SK-N-SH (cell line): Measurements from ENCODE around the gene SLC27A2. TPM values are rescaled to one million over a fixed set of nuclear protein-coding genes. Genes with fewer than 3 reads are reported as not detected.

Source experiments
- CTCF ChIA-PET: fragments of 300-600, 350-600 bp; formaldehyde crosslinking; extraction: SDS; loops from one replicate; lab custom pipeline; 2021; lab: Yijun Ruan, JAX
- POLR2A ChIA-PET: fragments of 350-600 bp; sonication (Branson Sonifier 250); formaldehyde crosslinking; extraction: SDS; loops from one replicate; lab custom pipeline; 2020; ENCODE audit warnings: antibody characterized with exemption, inconsistent platforms; lab: Yijun Ruan, JAX
- DNase-seq: peaks from one replicate; pipeline ENCODE4 v3.0.0; 2012
- H2AFZ ChIP-seq: fragments of 200-600 bp; sonication (generic); 2 replicates; pipeline ENCODE4 v1.8.1; 2016; ENCODE audit warnings: antibody characterized with exemption, mild to moderate bottlenecking, low read depth
- H3F3A ChIP-seq: fragments of 200-600 bp; sonication (generic); replicated peaks from 2 replicates; pipeline ENCODE3; 2016; ENCODE audit warnings: antibody characterized with exemption, mild to moderate bottlenecking; ENCODE audit not compliant: insufficient read depth
- H3K27ac ChIP-seq, 2 experiments: fragments of 200-500 bp in 1 of 2; fragments of 200-600 bp in 1 of 2; sonication (Bioruptor generic) in 1 of 2; sonication (generic), shearing (Covaris generic) in 1 of 2; 2 replicates each; pipeline versions ENCODE4 v1.5.1 to v1.6.1; 2014 to 2016; ENCODE audit warnings: low read depth in 2 of 2, inconsistent platforms in 1 of 2, low read length in 1 of 2, mild to moderate bottlenecking in 1 of 2, mixed read lengths in 1 of 2
- H3K27me3 ChIP-seq: fragments of 200-600 bp; sonication (generic), shearing (Covaris generic); 2 replicates; pipeline ENCODE4 v1.6.1; 2016; ENCODE audit warnings: mixed run types; ENCODE audit not compliant: insufficient read depth
- H3K36me3 ChIP-seq, 2 experiments: fragments of 200-500 bp in 1 of 2; fragments of 200-600 bp in 1 of 2; sonication (Bioruptor generic) in 1 of 2; sonication (generic) in 1 of 2; replicated peaks in 1 of 2; 2 replicates each; pipeline versions ENCODE3 to v1.5.1; 2014 to 2016; ENCODE audit warnings: low read length in 1 of 2, mild to moderate bottlenecking in 1 of 2; ENCODE audit not compliant: insufficient read depth in 2 of 2, control insufficient read depth in 1 of 2
- H3K4me1 ChIP-seq, 2 experiments: fragments of 200-500 bp in 1 of 2; fragments of 200-600 bp in 1 of 2; sonication (Bioruptor generic) in 1 of 2; sonication (generic), shearing (Covaris generic) in 1 of 2; 2 replicates each; pipeline versions ENCODE4 v1.5.1 to v1.6.1; 2014 to 2016; ENCODE audit warnings: low read depth in 1 of 2, low read length in 1 of 2, mixed run types in 1 of 2; ENCODE audit not compliant: insufficient read depth in 2 of 2, control insufficient read depth in 1 of 2
- H3K4me2 ChIP-seq: fragments of 200-600 bp; sonication (generic), shearing (Covaris generic); 2 replicates; pipeline ENCODE4 v1.6.1; 2017; ENCODE audit warnings: mixed run types
- H3K4me3 ChIP-seq, 2 experiments: fragments of 200-500 bp in 1 of 2; fragments of 200-600 bp in 1 of 2; sonication (Bioruptor generic) in 1 of 2; sonication (generic), shearing (Covaris generic) in 1 of 2; 2 replicates each; pipeline versions ENCODE4 v1.5.1 to v1.8.1; 2014 to 2016; ENCODE audit warnings: low read depth in 2 of 2, inconsistent platforms in 1 of 2, low read length in 1 of 2, mild to moderate bottlenecking in 1 of 2, mixed read lengths in 1 of 2, moderate library complexity in 1 of 2
- H3K79me2 ChIP-seq: fragments of 200-600 bp; sonication (generic); 2 replicates; pipeline ENCODE4 v1.8.1; 2017; ENCODE audit warnings: mild to moderate bottlenecking; ENCODE audit not compliant: insufficient read depth
- H3K9ac ChIP-seq: fragments of 200-600 bp; sonication (generic); 2 replicates; pipeline ENCODE4 v1.6.1; 2017; ENCODE audit warnings: mixed run types
- H3K9me2 ChIP-seq: fragments of 200-600 bp; sonication (generic); 2 replicates; pipeline ENCODE4 v1.6.1; 2017; ENCODE audit warnings: mixed run types
- H3K9me3 ChIP-seq: fragments of 200-600 bp; sonication (generic); 2 replicates; pipeline ENCODE4 v1.6.1; 2017; ENCODE audit warnings: mixed run types, mild to moderate bottlenecking, moderate library complexity
- H4K20me1 ChIP-seq: fragments of 200-600 bp; sonication (generic); 2 replicates; pipeline ENCODE4 v1.6.1; 2017; ENCODE audit warnings: mild to moderate bottlenecking, mixed run types; ENCODE audit not compliant: insufficient read depth
- EP300 ChIP-seq, 2 experiments: IDR thresholded peaks; 2 replicates each; pipeline versions ENCODE4 v1.4.0 to v1.6.1; 2012; ENCODE audit warnings: borderline replicate concordance in 1 of 2, low read depth in 1 of 2, low read length in 1 of 2
- EZH2phosphoT487 ChIP-seq: fragments of 200-600 bp; sonication (generic); IDR thresholded peaks from 2 replicates; pipeline ENCODE4 v1.6.1; 2017; ENCODE audit warnings: low read depth, mixed run types, mild to moderate bottlenecking, antibody characterized with exemption, moderate library complexity, borderline replicate concordance
- FOXM1 ChIP-seq: IDR thresholded peaks from 2 replicates; pipeline ENCODE4 v1.4.0; 2012; ENCODE audit warnings: low read depth, mild to moderate bottlenecking
- GATA2 ChIP-seq: sonication (generic); formaldehyde crosslinking; IDR thresholded peaks from 2 replicates; pipeline ENCODE4 v1.5.0; 2020; ENCODE audit warnings: mild to moderate bottlenecking, missing genetic modification reagents
- IRF3 ChIP-seq: fragments of 150-350 bp; IDR thresholded peaks from 2 replicates; pipeline ENCODE4 v1.6.1; 2016; ENCODE audit warnings: mild to moderate bottlenecking, low read depth, low read length
- JUND ChIP-seq: IDR thresholded peaks from 2 replicates; pipeline ENCODE4 v1.4.0; 2012
- NFIC ChIP-seq: IDR thresholded peaks from 2 replicates; pipeline ENCODE4 v1.4.0; 2012; ENCODE audit warnings: borderline replicate concordance
- PBX3 ChIP-seq: IDR thresholded peaks from 2 replicates; pipeline ENCODE4; 2012
- RAD21 ChIP-seq: IDR thresholded peaks from 2 replicates; pipeline ENCODE4 v1.6.1; 2012; ENCODE audit warnings: mild to moderate bottlenecking, low read length
- SMC3 ChIP-seq: IDR thresholded peaks from 2 replicates; pipeline ENCODE4 v1.6.1; 2012; ENCODE audit warnings: low read depth, low read length, improper control_type of control experiment
- TAF1 ChIP-seq: IDR thresholded peaks from 2 replicates; pipeline ENCODE4 v1.6.1; 2012; ENCODE audit warnings: low read depth, mild to moderate bottlenecking, low read length, moderate library complexity, borderline replicate concordance
- TEAD4 ChIP-seq: IDR thresholded peaks from 2 replicates; pipeline ENCODE4 v1.4.0; 2012; ENCODE audit warnings: mild to moderate bottlenecking, borderline replicate concordance; ENCODE audit not compliant: insufficient read depth
- USF1 ChIP-seq: IDR thresholded peaks from 2 replicates; pipeline ENCODE4 v1.4.0; 2012; ENCODE audit warnings: low read depth, borderline replicate concordance
- USF2 ChIP-seq: fragments of 150-350 bp; IDR thresholded peaks from 2 replicates; pipeline ENCODE4 v1.6.1; 2017; ENCODE audit warnings: antibody characterized with exemption, low read length, low read depth, borderline replicate concordance
- WGBS: methylation state at CpG from one replicate; pipeline ENCODE4 v1.1.6; 2017; ENCODE audit warnings: low lambda C conversion rate; 5-methylcytosine and 5-hydroxymethylcytosine counted together
- polyA plus RNA-seq, 3 experiments: library from polyadenylated mRNA; depleted of rRNA; stranded (reverse); fragments of >200 nt; gene quantifications; 2 replicates each; pipeline ENCODE4 v1.2.3, GENCODE V29; 2012

Gene SLC27A2
- polyA plus RNA-seq, 1 of the 3 experiments (the other 2 are of a cell fraction): 0.49 TPM

- Histone ChIP-seq H2AFZ (no peak overlapping the region), H4K20me1 (no peaks in the 10 kb centered on the region), H3K9me2 (no peaks in the 10 kb centered on the region), H3K36me3 (no peaks in the 10 kb centered on the region), H3K27ac (no peak overlapping the region), H3K4me1 (no peaks in the 10 kb centered on the region; a peak in 1 of 4 replicates), H3K79me2 (no peaks in the 10 kb centered on the region), H3K27me3 (no peaks in the 10 kb centered on the region), H3K9me3 (no peaks in the 10 kb centered on the region), H3K9ac (no peak overlapping the region), H3F3A (peaks cover 22% of the 10 kb centered on the region), H3K4me2 (no peak overlapping the region), H3K4me3 (no peak overlapping the region)
- no peak for TF ChIP-seq SMC3
- peak in 1 of 2 experiments; percentile 32; a peak in 1 of 4 replicates for TF ChIP-seq EP300 (IDR thresholded peaks at IDR 0.05; ENCODE audit: borderline replicate concordance in 1 of 2, low read depth in 1 of 2, low read length in 1 of 2)
- no peak for TF ChIP-seq EZH2phosphoT487
- no peak for TF ChIP-seq NFIC
- no peak for TF ChIP-seq FOXM1
- no peak for TF ChIP-seq USF1
- TF ChIP-seq PBX3: peak; percentile 29
- TF ChIP-seq TEAD4: peak; percentile 40; the same call in 1 of the 2 replicates
- TF ChIP-seq JUND: peak; percentile 34; the same call in 1 of the 2 replicates
- TF ChIP-seq IRF3: no peak
- POLR2A ChIA-PET: no interaction called here
- WGBS: 17% methylated on average over 2 of the region's 2 CpGs
- CTCF ChIA-PET: interaction anchor here (0.5 kb wide), 1 partner anchor 18 kb away, joined by 3 read pairs; no protein-coding TSS in a partner anchor
- no peak for DNase-seq
Measured at GRCh38 chr15:50162969-50163718, 18.9 kb upstream of the SLC27A2 start.

GRCh38 chr15:50163719-50164410 lies 18.1 kb upstream of the SLC27A2 start:
- Histone ChIP-seq H3F3A (peaks cover 22% of the 10 kb centered on the region), H3K27ac (no peak overlapping the region), H4K20me1 (no peaks in the 10 kb centered on the region), H3K4me3 (no peak overlapping the region)
- TF ChIP-seq RAD21 (no peak), GATA2 (no peak), USF2 (no peak), TAF1 (no peak)
- TF ChIP-seq, all 33 proteins: peak for 0
- H3K9me2 ChIP-seq: no peaks in the 10 kb centered on the region
- no peaks in the 10 kb centered on the region for H3K27me3 ChIP-seq
- no peaks in the 10 kb centered on the region for H3K36me3 ChIP-seq
- H3K4me2 ChIP-seq: no peak overlapping the region
- H3K9me3 ChIP-seq: no peaks in the 10 kb centered on the region
- no peaks in the 10 kb centered on the region for H3K79me2 ChIP-seq
- no peak overlapping the region for H3K9ac ChIP-seq
- 55% methylated on average over 2 of the region's 2 CpGs for WGBS
- DNase-seq: no peak
- no peak overlapping the region for H2AFZ ChIP-seq
- no peaks in the 10 kb centered on the region; a peak in 1 of 4 replicates for H3K4me1 ChIP-seq
- CTCF ChIA-PET: no interaction called here
- POLR2A ChIA-PET: no interaction called here
